PC-9 (cell line): ENCODE results near the gene CARMIL1.

Experiments
- CTCF ChIP-seq: fragments of 200-600 bp; sonication (generic); conservative IDR thresholded peaks from 2 replicates; pipeline ENCODE4 v1.6.1; 2017; ENCODE audit warnings: mixed run types, antibody characterized with exemption, mild to moderate bottlenecking, moderate library complexity
- EZH2 ChIP-seq: fragments of 200-600 bp; sonication (generic); IDR thresholded peaks from 2 replicates; pipeline ENCODE4 v1.8.0; 2017; ENCODE audit warnings: antibody characterized with exemption, low read depth

- no peak for TF ChIP-seq CTCF
- TF ChIP-seq EZH2: no peak
Observed at GRCh38 chr6:25389471-25389870, 110.3 kb downstream of the CARMIL1 start.
